CD4-positive, alpha-beta T cell treated with Interferon alpha-2 for 1 hour (primary cell): Measurements from ENCODE around the gene SEC22B.
"Not testable (repeated sequence)": the region's sequence is repeated elsewhere in the genome, so short reads cannot be mapped to it uniquely, and the experiment has no call there.

ENCODE experiments used
- DNase-seq, 2 donors: peaks; one replicate each; pipeline ENCODE4 v3.0.0-alpha.2; 2020 to 2022

The SEC22B gene

GRCh38 chr1:120112212-120112611, 64.1 kb downstream of the SEC22B start:
- not testable (repeated sequence) for DNase-seq

GRCh38 chr1:120111771-120112170, 64.5 kb downstream of the SEC22B start:
- not testable (repeated sequence) for DNase-seq

DNA sequence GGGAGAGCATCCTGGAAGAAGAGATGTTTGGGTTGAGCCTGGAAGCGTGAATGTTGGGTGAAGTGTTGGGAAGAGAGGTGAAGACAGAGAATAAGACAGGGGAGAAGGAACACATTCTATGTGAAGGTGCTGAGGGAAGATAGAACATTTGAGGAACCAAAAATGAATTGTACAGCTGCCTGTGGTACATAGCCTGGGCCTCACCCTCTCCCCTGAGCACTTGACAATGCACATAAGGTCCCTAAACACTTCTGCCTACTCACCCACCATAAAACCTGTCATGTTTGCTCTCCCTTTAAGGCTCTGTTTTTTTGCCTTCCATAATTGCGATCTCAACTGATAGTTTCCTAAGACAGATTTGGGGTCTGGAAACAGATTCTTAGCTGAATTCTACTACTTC, 65.3 kb downstream of the SEC22B start:
- not testable (repeated sequence) for DNase-seq

DNA sequence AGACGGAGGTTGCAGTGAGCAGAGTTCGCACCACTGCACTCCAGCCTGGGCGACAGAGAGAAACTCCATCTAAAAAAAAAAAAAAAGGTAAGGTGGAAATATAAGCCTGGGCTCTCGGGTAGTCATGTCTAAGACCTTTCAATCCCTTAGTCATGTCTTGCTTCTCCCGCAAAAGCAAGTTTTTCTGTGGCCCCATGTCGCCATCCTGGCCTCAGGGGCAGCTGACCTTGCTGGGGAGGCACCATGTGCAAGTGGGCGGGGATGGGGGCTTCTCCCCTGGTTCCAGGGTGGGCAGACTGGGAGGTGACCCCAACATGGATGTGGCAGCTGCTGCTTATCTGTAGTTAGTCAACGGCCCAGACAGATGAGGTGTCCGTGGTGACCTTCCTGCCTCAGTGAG, 66.7 kb downstream of the SEC22B start:
- not testable (repeated sequence) for DNase-seq

GRCh38 chr1:120109180-120109579, 67.1 kb downstream of the SEC22B start:
- not testable (repeated sequence) for DNase-seq

GRCh38 chr1:120105288-120105687, 71.0 kb downstream of the SEC22B start:
- not testable (repeated sequence) for DNase-seq

- not testable (repeated sequence) for DNase-seq
These were observed 72.6 kb downstream of the SEC22B start for GRCh38 chr1:120103768-120104167.

DNA sequence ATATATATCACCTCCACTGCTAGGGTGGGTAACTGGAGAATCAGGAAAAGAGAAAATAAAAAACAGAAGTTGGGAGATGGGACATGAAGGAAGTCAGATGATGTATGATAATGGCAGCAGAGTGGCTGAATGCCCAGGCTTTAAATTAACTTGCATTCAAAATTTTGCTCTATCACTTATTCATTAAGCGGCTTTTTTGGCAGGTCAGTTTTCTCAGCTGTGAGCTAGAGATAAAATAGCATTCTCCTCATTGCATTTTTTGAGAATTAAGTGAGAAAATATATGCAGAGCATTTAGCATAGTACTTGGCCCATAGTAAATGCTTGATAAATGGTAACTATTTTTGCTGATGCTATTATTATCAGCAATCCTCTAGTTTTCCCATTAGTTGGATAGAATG, 74.7 kb downstream of the SEC22B start:
- DNase-seq, result not testable (repeated sequence)
